Activated effector memory CD4-positive, alpha-beta T cell treated with anti-CD3 and anti-CD28 coated beads, Interleukin-2, amount 50 U/mL, for 16 hours (primary cell): ENCODE measurements around the gene CEP250.
"Not testable (repeated sequence)": the region's sequence is repeated elsewhere in the genome, so short reads cannot be mapped to it uniquely, and the experiment has no call there.

Experiments
- DNase-seq: peaks from one replicate; pipeline ENCODE4 v3.0.0-alpha.2; 2020

The CEP250 gene

GRCh38 chr20:35496481-35496880, 41.1 kb downstream of the CEP250 start:
- no peak for DNase-seq

- DNase-seq: no peak
Measured at GRCh38 chr20:35497320-35497719, 41.9 kb downstream of the CEP250 start.

- DNase-seq: no peak
Measured at GRCh38 chr20:35497780-35498189, 42.4 kb downstream of the CEP250 start.

- no peak for DNase-seq
Measured at GRCh38 chr20:35499271-35499670, 43.9 kb downstream of the CEP250 start.

- no peak for DNase-seq
Measured at GRCh38 chr20:35502352-35502751, 47.0 kb downstream of the CEP250 start.

GRCh38 chr20:35503281-35503680, 47.9 kb downstream of the CEP250 start:
- DNase-seq: no peak

GRCh38 chr20:35503841-35504561, 48.6 kb downstream of the CEP250 start:
- DNase-seq: no peak

- no peak for DNase-seq
Measured at GRCh38 chr20:35504751-35505150, 49.4 kb downstream of the CEP250 start.

GRCh38 chr20:35506179-35506578, 50.8 kb downstream of the CEP250 start:
- DNase-seq: no peak

GRCh38 chr20:35506872-35507638, 51.7 kb downstream of the CEP250 start:
- DNase-seq: no peak

GRCh38 chr20:35508493-35509218, 53.3 kb downstream of the CEP250 start:
- no peak for DNase-seq

- DNase-seq: no peak
Measured at GRCh38 chr20:35510951-35511735, 55.7 kb downstream of the CEP250 start.

GRCh38 chr20:35511814-35512420, 56.5 kb downstream of the CEP250 start:
- no peak for DNase-seq

GRCh38 chr20:35514371-35514932, 59.1 kb downstream of the CEP250 start:
- DNase-seq: no peak

- DNase-seq: no peak
Measured at GRCh38 chr20:35515341-35515740, 59.9 kb downstream of the CEP250 start.

- DNase-seq: no peak
Measured at GRCh38 chr20:35515949-35516645, 60.7 kb downstream of the CEP250 start.

GRCh38 chr20:35517125-35517524, 61.7 kb downstream of the CEP250 start:
- DNase-seq: no peak

GRCh38 chr20:35517767-35518166, 62.4 kb downstream of the CEP250 start:
- not testable (repeated sequence) for DNase-seq

GRCh38 chr20:35518955-35519354, 63.6 kb downstream of the CEP250 start:
- no peak for DNase-seq

GRCh38 chr20:35523298-35523888, 68.0 kb downstream of the CEP250 start:
- no peak for DNase-seq

GRCh38 chr20:35525639-35526038, 70.2 kb downstream of the CEP250 start:
- DNase-seq: no peak
